ENCODE data around the gene TMEM151B. TPM values are rescaled to one million over a fixed set of nuclear protein-coding genes. Genes with fewer than 3 reads are reported as not detected.
A peak's percentile ranks its signal among the peaks of the same experiment; 100 is the strongest.

TMEM151B gene
- total RNA-seq, 1 donor from 2014 or later: not detected

- Histone ChIP-seq H3K4me3 (no peak overlapping the region), H3K27me3 (ENCODE audit: low read depth) (no peaks in the 10 kb centered on the region), H3K9me3 (no peaks in the 10 kb centered on the region), H3K27ac (no peak overlapping the region), H3K36me3 (no peaks in the 10 kb centered on the region), H3K4me1 (no peaks in the 10 kb centered on the region)
- intact Hi-C loops (cut with DNase I): no loop called here
- no peak for TF ChIP-seq CTCF (IDR thresholded peaks at IDR 0.05)
- no peak for DNase-seq
- ATAC-seq: no peak
These were observed 82.0 kb downstream of the TMEM151B start for GRCh38 chr6:44352259-44352658.

DNA sequence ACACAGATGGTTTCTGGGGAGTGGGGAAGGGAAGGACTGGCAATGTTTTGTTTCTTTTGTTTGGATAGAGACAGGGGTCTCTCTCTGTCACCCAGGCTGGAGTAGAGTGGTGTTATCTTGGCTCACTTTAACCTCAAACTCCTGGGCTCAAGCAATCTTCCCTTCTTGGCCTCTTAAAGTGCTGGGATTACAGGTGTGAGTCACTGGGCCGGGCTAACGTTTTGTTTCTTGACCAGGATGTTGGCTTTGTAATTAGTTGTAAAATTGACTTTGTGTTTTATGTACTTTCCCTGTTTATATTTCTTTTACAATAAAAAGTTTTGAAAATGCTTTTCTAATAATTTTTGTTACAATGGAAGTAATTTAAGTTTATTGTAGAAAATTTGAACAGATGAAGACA lies 83.1 kb downstream of the TMEM151B start:
- ATAC-seq: no peak
- H3K9me3 ChIP-seq: no peaks in the 10 kb centered on the region

DNA sequence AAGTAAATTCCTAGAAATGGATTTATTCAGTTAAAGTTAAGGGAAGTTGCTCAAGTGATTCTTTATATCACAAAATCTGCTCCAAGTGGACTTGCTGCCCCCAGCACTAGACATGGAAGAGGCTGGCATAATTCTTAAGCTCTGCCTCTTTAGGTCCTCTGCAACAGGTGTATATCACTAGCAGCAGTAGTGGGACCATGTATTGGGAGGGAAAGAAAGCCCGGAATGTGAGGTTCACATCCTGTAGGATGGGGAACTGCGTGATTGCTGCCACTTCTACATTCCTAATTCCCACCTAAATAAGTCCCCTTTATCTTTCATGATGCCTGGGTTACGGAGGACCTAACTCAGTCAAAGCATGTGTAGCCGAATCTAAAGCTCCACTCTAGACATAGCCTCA lies 85.4 kb downstream of the TMEM151B start:
- H3K4me1 ChIP-seq: no peaks in the 10 kb centered on the region
- H3K36me3 ChIP-seq: no peaks in the 10 kb centered on the region
- H3K27ac ChIP-seq: no peak overlapping the region
- DNase-seq: no peak
- intact Hi-C loops (cut with DNase I): no loop called here
- TF ChIP-seq CTCF (IDR thresholded peaks at IDR 0.05): no peak
- H3K4me3 ChIP-seq: no peak overlapping the region
- ATAC-seq: no peak
- no peaks in the 10 kb centered on the region for H3K27me3 ChIP-seq (ENCODE audit: low read depth)
- H3K9me3 ChIP-seq: no peaks in the 10 kb centered on the region

More for the DNA sequence above, 83.1 kb downstream of the TMEM151B start:
- no peak overlapping the region for H3K4me3 ChIP-seq
- intact Hi-C loops (cut with DNase I): no loop called here
- no peaks in the 10 kb centered on the region for H3K36me3 ChIP-seq
- no peak for DNase-seq
- no peak for TF ChIP-seq CTCF (IDR thresholded peaks at IDR 0.05)
- no peaks in the 10 kb centered on the region for H3K27me3 ChIP-seq (ENCODE audit: low read depth)
- H3K4me1 ChIP-seq: no peaks in the 10 kb centered on the region
- H3K27ac ChIP-seq: no peak overlapping the region

DNA sequence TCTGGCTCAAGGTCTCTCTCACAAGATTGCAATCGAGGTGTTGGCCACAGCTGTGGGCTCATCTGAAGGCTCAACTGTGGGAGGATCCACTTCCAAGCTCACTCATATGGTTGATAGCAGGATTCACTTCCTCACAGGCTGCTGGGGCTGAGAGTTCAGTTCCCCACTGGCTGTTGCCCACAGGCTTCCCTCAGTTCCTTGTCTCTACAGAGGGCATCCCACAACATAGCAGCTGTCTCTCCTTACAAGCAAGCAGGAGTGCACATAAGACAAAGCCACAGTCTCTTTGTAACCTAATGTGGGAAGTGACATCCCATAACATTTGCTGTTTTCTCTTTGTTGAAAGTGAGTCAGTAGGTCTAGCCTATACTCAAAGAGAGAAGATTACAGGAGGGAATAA lies 86.2 kb downstream of the TMEM151B start:
- intact Hi-C loops (cut with DNase I): no loop called here
- no peak overlapping the region for H3K27ac ChIP-seq
- ATAC-seq (peak in 1 of 2 donors; percentile 37), DNase-seq (no peak)
- H3K9me3 ChIP-seq: no peaks in the 10 kb centered on the region
- no peak for TF ChIP-seq CTCF (IDR thresholded peaks at IDR 0.05)
- no peaks in the 10 kb centered on the region for H3K27me3 ChIP-seq (ENCODE audit: low read depth)
- H3K4me3 ChIP-seq: no peak overlapping the region
- H3K36me3 ChIP-seq: no peaks in the 10 kb centered on the region
- H3K4me1 ChIP-seq: no peaks in the 10 kb centered on the region

Other genes with a start within 250 kb of the TMEM151B start
- 83.9 TPM for gene MRPL14, start 143.0 kb upstream of the TMEM151B start, total RNA-seq
- 99.2 TPM for gene TMEM63B, start 142.9 kb upstream of the TMEM151B start, total RNA-seq
- 0.27 TPM for gene CAPN11, start 111.6 kb upstream of the TMEM151B start, total RNA-seq
- gene MYMX, start 53.5 kb upstream of the TMEM151B start, total RNA-seq: not detected
- 36.2 TPM for gene SLC29A1, start 46.9 kb upstream of the TMEM151B start, total RNA-seq
- 680 TPM for gene HSP90AB1, start 23.3 kb upstream of the TMEM151B start, total RNA-seq
- 23.8 TPM for gene SLC35B2, start 12.9 kb upstream of the TMEM151B start, total RNA-seq
- gene NFKBIE, start 4.9 kb upstream of the TMEM151B start, total RNA-seq: 10.4 TPM
- 12.0 TPM for gene AARS2, start 42.9 kb downstream of the TMEM151B start, total RNA-seq
- gene SPATS1, start 72.2 kb downstream of the TMEM151B start, total RNA-seq: 1.8 TPM
- gene CDC5L, start 117.3 kb downstream of the TMEM151B start, total RNA-seq: 18.3 TPM

Data from lower lobe of right lung (tissue), 2 donors.